GM19025 (cell line): ENCODE data around the gene ASMTL.
A peak's percentile ranks its signal among the peaks of the same experiment; 100 is the strongest.
"Not testable (repeated sequence)": the region's sequence is repeated elsewhere in the genome, so short reads cannot be mapped to it uniquely, and the experiment has no call there.

ENCODE experiments used
- ATAC-seq: cut with Tn5 transposase; IDR thresholded peaks from one replicate; pipeline ENCODE4 v1.9.1; 2021; ENCODE audit warnings: mild to moderate bottlenecking, low read depth, moderate library complexity; ENCODE audit not compliant: unreplicated experiment

ASMTL gene

DNA sequence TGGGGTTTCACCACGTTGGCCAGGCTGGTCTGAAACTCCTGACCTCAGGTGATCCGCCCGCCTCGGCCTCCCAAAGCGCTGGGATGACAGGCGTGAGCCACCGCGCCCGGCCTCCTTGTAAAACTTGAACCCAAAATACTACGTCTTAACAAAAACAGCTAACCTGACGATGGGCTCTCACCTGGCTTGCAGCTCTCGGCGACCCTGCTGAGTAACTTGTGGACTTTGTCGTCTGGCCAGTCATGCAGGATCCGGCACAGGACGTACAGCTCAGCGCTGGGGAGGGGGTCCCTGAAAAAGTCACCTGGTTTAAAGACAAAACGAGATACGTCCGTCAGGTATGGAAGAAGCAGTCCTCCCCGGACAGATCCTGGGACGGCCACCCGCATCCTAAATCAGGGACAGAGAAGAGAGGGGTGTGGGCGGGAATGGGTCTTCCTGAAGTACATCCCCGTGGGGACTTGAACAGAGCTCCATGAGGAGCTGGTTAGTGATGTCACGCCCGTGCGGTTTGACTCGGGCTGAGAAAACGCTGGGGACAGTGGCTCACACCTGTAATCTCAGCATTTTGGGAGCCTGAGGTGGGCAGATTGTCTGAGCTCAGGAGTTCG, 40.1 kb downstream of the ASMTL start:
- no peak for ATAC-seq

- ATAC-seq = no peak
Observed at GRCh38 chrX:1411326-1411725, 41.4 kb downstream of the ASMTL start.

DNA sequence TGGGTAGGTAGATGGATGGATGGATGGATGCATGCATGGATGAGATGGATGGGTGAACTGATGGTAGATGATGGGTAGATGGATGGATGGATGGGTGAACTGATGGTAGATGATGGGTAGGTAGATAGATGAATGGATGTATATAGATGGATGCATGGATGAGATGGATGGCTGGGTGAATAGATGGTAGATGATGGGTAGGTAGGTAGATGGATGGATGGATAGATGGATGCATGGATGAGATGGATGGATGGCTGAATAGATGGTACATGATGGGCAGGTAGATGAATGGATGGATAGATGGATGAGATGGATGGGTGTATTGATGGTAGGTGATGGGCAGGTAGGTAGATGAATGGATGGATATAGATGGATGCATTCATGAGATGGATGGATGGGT, 45.7 kb downstream of the ASMTL start:
- ATAC-seq = no peak

- not testable (repeated sequence) for ATAC-seq
Observed at GRCh38 chrX:1405769-1406168, 46.9 kb downstream of the ASMTL start.

DNA sequence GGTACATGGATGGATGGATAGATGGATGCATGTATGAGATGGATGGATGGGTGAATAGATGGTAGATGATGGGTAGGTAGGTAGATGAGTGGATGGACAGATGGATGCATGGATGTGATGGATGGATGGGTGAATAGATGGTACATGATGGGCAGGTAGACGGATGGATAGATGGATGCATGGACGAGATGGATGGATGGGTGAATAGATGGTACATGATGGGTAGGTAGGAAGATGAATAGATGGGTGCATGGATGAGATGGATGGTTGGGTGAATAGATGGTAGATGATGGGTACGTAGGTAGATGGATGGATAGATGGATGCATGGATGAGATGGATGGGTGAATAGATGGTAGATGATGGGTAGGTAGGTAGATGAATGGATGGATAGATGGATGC, 48.8 kb downstream of the ASMTL start:
- not testable (repeated sequence) for ATAC-seq

- ATAC-seq = no peak
Observed at GRCh38 chrX:1403228-1403627, 49.5 kb downstream of the ASMTL start.

DNA sequence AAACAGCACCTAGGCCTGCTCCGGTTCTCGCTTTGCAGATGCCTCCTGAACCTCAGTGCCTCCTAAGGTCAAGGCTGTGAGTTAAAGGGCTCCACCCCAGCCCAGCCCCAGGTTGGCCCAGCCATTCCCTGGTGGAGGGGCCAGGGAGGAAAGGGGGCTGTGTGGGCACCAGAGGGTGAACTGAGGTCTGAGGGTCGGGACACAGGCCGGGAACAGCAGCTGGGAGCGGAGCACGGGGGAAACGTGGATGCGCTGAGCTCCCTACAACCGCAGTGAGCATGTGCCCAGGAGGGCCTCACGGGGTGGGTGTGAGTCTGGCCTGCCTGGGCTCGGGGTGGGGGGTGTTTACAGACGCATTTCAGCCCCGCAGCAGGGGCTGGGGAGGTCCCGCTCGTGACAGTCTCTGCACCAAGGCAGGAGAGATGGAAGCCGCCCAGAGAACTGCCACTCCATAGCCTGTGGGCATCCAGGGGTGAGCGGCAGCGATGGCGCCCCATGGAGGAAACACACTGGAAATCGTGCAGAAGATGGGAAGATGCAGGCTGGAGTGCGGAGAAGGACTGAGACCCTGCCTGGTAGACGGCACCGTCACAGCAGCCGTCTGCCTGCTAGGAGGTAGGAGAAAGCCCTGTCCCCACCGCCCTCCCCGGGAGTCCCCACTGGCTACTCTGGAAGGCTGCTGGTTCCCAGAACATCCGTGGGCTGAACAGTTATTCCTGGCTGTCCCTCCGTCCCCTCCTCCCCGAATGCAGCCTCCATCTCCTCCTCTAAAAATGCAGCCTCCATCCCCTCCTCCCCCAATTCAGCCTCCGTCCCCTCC, 50.9 kb downstream of the ASMTL start:
- ATAC-seq = no peak

DNA sequence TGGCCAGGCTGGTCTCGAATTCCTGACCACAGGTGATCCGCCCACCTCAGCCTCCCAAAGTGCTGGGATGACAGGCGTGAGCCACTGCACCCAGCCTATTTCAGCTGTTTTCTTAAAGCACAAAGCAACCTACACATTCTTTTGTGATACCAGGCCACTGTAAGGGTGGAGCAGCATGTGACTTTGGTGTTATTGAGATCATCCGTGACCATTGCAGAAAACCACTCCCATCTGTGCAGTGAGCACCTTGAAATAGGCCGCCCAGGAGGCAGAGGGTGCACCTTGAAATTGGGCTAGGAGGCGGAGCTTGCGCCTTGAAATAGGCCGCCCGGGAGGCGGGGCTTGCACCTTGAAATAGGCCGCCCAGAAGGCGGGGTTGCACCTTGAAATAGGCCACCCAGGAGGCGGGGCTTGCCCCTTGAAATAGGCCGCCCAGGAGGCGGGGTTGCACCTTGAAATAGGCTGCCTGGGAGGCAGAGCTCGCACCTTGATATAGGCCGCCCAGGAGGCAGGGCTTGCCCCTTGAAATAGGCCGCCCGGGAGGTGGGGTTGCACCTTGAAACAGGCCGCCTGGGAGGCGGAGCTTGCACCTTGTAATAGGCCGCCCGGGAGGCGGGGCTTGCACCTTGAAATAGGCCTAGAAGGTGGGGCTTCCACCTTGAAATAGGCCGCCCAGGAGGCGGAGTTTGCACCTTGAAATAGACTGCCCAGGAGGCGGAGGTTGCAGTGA, 51.8 kb downstream of the ASMTL start:
- no peak for ATAC-seq

GRCh38 chrX:1400049-1400448, 52.7 kb downstream of the ASMTL start:
- ATAC-seq = no peak

- no peak for ATAC-seq
Observed at GRCh38 chrX:1398431-1399340, 54.0 kb downstream of the ASMTL start.

DNA sequence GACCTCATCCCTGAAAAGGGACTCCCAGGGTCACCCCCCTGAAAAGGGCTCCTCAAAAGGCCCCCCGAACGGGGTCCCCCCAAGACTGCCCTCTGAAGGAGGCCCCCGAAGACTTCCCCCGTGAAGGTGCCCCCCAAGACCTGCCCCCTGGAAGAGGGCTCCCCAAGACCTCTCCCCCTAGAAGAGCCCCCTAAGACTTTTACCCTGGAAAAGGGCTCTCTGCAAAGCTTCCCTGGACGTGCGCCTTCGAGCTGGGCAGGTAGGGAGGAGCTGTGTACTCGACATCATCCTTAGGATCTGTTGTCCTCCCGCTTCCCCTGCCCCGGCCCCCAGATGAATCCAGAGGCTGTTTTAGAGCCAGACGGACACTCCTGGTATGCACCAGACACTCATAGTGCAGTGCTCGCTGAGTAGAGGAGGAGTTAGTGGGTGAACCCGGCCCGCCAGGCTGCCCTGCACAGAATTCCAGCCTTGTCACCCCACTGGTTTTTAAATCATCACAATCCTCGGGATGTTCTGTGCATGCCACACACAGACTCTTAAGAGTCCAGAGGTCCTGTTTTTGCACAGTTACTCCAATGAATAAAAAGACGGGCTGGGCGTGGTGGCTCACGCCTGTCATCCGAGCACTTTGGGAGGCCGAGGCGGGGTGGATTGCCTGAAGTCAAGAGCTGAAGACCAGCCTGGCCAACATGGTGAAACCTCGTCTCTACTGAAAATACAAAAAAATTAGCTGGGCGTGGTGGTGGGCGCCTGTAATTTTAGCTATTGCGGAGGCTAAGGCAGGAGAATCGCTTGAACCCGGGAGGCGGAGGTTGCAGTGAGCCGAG, 55.1 kb downstream of the ASMTL start:
- ATAC-seq = no peak

DNA sequence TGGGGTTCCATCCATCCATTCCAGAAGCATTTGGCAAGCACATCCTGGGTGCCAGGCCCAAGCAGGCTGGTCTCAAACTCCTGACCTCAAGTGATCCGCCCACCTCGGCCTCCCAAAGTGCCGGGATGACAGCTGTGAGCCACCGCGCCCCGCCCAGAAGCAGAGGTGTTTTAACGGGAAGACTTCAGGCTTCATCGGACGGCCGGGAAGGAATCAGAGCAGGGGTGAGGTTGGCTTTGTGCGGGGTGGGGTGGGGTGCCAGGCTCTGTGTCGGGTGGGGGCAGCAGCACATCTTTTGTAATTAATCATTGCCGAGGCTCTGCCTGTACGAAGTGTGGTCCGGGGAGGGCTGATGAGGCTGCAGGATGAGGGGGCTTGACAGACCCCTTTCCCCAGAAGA, 55.7 kb downstream of the ASMTL start:
- no peak for ATAC-seq

DNA sequence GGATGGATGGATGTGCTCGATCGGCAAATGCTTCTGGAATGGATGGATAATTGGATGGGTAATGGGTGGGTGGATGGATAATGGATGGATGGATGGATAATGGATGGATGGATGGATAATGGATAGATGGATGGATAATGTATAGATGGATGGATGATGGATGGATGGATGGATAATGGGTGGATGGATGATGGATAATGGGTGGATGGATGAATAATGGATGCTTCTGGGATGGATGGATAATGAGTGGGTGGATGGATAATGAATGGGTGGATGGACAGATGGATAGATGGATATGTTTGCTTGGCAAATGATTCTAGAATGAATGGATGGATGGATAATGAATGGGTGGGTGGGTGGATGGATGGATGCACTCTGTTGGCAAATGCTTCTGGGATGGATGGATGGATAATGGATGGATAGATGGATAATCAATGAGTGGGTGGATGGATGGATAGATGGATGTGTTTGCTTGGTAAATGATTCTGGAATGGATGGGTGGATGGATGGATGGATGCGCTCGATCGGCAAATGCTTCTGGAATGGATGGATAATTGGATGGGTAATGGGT, 57.0 kb downstream of the ASMTL start:
- no peak for ATAC-seq

GRCh38 chrX:1394731-1395501, 57.8 kb downstream of the ASMTL start:
- ATAC-seq = no peak

DNA sequence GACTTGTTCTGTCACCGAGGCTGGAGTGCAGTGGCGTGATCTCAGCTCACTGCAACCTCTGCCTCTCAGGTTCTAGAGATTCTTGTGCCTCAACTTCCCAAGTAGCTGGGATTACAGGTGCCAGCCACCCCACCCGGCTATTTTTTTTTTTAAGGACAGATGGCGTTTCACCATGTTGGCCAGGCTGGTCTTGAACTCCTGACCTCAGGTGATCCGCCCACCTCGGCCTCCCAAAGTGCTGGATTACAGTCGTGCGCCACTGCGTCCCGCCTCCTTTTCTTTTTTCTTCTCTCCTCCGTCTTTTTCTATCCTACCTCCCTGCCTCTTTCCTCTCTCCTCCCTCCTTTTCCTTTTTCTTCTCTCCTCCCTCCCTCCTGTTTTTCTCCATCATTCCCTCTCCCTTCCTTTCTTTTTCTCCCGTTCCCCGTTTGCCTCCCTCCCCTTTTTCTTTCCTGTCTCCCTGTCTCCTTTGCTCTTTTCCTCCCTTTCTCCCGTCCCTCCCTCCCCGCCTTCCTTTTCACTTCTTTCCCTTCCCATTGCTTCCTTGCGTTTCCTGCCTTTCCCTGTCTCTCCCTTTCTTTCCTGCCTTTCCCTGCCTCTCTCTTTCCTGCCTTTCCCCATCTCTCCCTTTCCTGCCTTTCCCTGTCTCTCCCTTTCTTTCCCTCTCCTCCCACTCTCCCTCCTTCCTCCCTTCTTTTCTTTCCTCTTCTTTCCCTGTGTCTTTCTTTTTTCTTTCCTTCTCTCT, 58.7 kb downstream of the ASMTL start:
- no peak for ATAC-seq

DNA sequence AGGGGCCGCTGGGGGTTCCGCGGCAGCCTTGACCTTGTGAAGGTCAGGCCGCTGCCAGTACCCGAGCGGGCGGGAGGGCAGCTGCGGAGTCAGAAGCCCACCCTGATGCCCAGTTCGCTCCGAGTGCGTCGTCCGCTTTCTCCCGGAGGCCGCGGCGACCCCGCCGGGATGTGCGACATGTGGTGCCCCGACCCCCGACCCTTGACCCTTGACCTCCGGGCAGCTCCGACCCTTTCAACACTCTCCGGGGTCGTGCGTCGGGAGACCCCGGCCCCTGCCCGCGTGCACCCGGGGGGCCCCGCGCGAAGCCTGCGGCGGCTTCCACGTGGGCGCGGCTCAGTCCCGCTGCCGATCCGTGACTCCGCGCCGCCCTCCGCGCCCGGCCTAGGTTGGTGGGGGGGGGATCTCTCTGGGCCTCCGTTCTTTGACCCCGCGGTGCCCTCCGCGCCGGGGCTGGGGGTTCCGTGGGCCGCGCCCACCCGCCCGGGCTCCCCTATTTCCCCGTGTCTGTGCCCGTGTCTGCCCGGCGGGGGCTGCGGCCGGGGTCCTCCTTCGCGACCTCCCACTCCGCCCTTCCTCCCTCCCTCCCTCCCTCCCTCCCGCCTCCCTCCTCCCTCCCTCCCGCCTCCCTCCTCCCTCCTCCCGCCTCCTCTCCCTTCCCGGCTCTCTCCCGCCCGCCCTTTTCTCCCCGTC, 60.2 kb downstream of the ASMTL start:
- ATAC-seq = peak; percentile 14

DNA sequence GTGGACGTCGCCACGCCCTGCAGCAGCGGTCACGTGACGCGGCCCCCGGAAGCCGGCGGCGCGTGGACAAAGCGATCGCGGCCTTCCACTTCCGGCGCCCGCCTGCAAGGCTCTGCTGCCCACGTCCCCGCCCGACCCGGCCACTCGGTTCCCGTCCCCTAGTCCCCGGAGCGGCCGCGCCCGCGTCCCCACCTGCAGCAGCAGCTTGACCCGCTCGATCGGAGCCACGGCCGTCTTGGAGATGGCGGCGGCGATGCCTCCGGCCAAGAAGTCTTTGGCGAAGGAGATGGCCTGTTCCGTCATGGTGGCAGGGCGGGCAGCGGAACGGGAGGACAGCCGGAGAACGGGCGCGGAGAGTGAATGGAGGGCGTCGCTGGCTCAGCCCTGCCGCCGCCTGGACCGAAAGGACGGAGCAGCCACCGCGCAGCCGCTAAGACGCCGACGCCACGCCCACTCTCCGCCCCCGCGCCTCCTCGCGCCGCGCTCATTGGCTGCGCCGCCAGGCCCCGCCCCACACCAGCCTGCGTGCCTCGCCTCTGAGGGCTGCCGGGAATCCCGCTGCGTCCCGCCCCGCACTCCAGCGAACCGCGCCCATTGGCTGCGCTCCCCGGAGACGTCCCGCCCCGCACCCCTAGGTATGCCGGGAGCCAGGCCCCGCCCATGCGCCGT, 60.9 kb downstream of the ASMTL start, which contains the start of gene SLC25A6:
SLC25A6 (minus strand) TSS at position 407 of the 669 bp plus-strand sequence; CDS start at position 303, 104 bp downstream.
- peak; percentile 92 for ATAC-seq
